Type B pancreatic cell (in vitro differentiated cells): ENCODE results near the gene RINL. TPM values are rescaled to one million over a fixed set of nuclear protein-coding genes. Genes with fewer than 3 reads are reported as not detected.

Source experiments
- DNase-seq: peaks from one replicate; pipeline ENCODE4 v3.0.0; 2021; ENCODE audit warnings: mixed read lengths; ENCODE audit not compliant: unreplicated experiment; ENCODE audit errors: extremely low spot score
- H3K27ac Mint-ChIP-seq: 2 replicates; pipeline ENCODE4 v1.8.0; 2021; ENCODE audit warnings: mild to moderate bottlenecking, mixed read lengths
- H3K27me3 Mint-ChIP-seq: 2 replicates; pipeline ENCODE4 v1.8.0; 2021; ENCODE audit warnings: mixed read lengths
- H3K36me3 Mint-ChIP-seq: 2 replicates; pipeline ENCODE4 v1.8.0; 2021; ENCODE audit warnings: mixed read lengths
- H3K4me1 Mint-ChIP-seq: one replicate; pipeline ENCODE4 v1.8.0; 2021; ENCODE audit warnings: mixed read lengths; ENCODE audit not compliant: unreplicated experiment
- H3K4me3 Mint-ChIP-seq: 2 replicates; pipeline ENCODE4 v1.8.0; 2021; ENCODE audit warnings: mild to moderate bottlenecking, mixed read lengths
- H3K9me3 Mint-ChIP-seq: 2 replicates; pipeline ENCODE4 v1.8.0; 2021; ENCODE audit warnings: mixed read lengths
- total RNA-seq: library from RNA; stranded (reverse); gene quantifications from 2 replicates; pipeline ENCODE4 v1.2.1, GENCODE V29; 2021; ENCODE audit warnings: low replicate concordance
- TF ChIP-seq, protein P1 (sequence below): fragments of 200-600 bp; sonication (generic); conservative IDR thresholded peaks from 2 replicates; pipeline ENCODE4 v1.5.0; 2021; ENCODE audit warnings: antibody characterized with exemption, mild to moderate bottlenecking

The RINL gene
- total RNA-seq, 1 donor from 2014 or later: 3.4 TPM

DNA sequence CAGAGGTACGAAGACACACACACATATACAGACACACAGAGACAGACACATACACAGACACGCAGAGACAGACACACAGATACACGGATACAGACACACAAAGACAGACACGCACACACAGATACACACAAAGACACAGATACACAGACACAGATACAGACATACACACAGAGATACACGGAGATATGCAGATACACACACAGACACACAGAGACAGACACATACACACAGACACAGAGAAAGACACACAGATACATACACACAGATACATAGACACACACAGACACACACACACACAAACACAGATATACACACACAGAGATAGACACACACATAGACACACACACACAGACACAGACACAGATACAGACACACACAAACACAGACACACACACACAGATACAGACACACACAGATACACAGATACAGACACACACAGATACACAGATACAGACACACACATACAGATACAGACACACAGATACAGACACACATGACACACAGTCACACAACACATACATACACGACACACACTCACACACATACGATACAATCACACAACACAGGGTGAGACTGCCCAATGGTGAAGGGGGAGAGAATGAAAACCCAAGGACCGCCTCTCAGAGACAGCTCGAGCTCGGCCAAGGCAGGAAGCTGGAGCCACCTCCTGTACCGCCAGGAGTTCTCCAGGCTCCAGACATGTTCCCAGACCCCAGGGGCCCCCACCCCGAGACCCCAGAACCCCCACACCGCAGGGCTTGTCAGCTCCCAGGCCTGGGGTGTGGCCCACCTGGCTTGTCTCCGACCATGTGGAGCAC lies 42.7 kb upstream of the RINL start:
- Mint-ChIP-seq H3K27ac (no peak overlapping the region), H3K4me3 (no peak overlapping the region)

DNA sequence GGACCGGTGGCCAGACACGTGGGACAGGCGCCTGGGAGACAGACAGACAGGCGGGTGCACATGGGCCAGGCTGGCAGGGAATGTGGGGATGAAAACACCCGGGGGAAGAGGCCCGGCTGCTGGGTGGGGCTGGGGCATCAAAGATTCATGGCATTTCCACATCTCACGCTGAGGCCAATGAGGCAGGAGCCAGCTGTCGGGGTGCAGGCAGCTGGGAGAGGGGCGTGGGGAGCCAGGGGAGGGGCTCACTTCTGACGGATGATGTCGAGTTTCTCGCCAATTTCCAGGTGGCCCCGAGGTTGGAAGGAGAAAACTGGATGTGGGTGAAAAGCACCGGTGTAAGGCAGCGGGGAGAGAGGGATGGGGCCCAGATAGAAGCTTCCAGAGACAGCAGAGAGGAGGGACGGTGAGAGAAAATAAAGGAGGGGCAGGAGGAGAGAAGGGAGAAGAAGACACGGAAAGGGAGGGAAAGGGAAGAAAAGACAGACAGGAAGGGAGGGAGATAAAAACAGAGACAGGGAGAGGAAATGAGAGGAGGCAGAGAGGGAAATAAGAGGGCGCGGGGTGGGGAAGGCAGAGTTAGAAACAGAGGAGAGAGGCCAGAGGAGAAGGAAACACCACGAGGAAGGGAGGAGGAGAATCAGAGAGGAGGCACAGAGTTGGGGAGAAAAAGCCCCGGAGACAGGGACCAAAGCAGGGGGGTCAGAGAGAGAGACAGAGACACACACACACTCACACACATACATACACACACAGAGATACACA lies 41.9 kb upstream of the RINL start:
- H3K4me3 Mint-ChIP-seq: no peak overlapping the region
- TF ChIP-seq, protein P1, sequence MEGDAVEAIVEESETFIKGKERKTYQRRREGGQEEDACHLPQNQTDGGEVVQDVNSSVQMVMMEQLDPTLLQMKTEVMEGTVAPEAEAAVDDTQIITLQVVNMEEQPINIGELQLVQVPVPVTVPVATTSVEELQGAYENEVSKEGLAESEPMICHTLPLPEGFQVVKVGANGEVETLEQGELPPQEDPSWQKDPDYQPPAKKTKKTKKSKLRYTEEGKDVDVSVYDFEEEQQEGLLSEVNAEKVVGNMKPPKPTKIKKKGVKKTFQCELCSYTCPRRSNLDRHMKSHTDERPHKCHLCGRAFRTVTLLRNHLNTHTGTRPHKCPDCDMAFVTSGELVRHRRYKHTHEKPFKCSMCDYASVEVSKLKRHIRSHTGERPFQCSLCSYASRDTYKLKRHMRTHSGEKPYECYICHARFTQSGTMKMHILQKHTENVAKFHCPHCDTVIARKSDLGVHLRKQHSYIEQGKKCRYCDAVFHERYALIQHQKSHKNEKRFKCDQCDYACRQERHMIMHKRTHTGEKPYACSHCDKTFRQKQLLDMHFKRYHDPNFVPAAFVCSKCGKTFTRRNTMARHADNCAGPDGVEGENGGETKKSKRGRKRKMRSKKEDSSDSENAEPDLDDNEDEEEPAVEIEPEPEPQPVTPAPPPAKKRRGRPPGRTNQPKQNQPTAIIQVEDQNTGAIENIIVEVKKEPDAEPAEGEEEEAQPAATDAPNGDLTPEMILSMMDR: no peak
- DNase-seq: no peak
- peaks cover 6% of the 10 kb centered on the region for H3K36me3 Mint-ChIP-seq
- no peak overlapping the region for H3K27ac Mint-ChIP-seq
- H3K4me1 Mint-ChIP-seq: peaks cover 3% of the 10 kb centered on the region
- H3K27me3 Mint-ChIP-seq: no peaks in the 10 kb centered on the region
- H3K9me3 Mint-ChIP-seq: no peaks in the 10 kb centered on the region

More for the DNA sequence above, 42.7 kb upstream of the RINL start:
- Mint-ChIP-seq H3K27me3 (no peaks in the 10 kb centered on the region), H3K36me3 (peaks cover 6% of the 10 kb centered on the region), H3K9me3 (no peaks in the 10 kb centered on the region), H3K4me1 (peaks cover 3% of the 10 kb centered on the region)
- TF ChIP-seq, protein P1: no peak
- DNase-seq: no peak

DNA sequence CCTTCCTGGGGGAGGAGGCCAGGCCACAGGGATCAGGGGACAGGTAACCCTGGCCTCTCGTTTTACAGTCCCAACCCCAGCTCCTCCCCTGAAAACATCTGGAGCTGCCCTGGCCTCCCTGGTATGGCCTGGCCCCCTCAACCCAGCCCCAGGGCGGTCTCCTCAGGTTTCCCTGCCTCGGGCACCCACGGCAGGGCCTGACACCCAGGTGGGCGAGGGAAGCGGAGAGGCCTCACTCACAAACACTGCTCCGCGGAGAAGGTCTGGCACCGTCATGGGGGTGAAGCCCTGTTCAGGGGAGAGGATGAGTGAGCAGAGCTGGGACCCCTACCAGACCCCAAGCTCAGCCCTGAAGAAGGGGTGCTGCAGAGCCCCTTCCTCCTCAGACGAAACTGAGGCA lies 40.5 kb upstream of the RINL start:
- H3K27me3 Mint-ChIP-seq: no peaks in the 10 kb centered on the region
- DNase-seq: no peak
- H3K27ac Mint-ChIP-seq: no peak overlapping the region
- H3K4me1 Mint-ChIP-seq: peaks cover 3% of the 10 kb centered on the region
- TF ChIP-seq, protein P1: no peak
- no peaks in the 10 kb centered on the region for H3K9me3 Mint-ChIP-seq
- H3K36me3 Mint-ChIP-seq: peaks cover 10% of the 10 kb centered on the region
- no peak overlapping the region for H3K4me3 Mint-ChIP-seq

DNA sequence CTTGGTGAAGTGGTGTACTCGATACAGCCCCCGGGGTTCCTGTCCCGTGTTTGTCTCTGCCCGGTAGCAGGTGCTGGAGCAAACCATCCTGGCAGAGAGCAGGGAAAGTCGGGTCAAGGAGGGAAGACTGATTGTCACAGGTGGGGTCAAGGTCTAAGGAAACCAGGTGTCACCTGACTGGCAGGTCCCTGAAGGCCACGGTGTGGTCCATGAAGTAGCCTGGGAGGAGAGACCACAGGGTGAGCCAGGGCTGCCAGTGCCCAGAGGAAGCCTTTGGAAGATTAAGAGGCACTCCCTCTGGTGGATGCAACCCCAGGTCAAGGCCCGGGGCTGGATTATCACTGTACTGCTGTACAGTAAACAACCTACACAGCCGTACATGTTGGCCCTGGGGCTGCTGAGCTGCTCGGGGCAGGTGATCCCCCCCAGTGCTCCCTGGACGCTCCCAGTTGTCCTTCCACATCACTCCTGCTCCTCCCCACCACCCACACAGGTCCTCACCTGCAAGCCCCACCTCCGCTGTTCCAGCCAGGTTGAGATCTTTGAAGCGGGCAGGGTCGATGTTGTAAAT lies 39.9 kb upstream of the RINL start:
- Mint-ChIP-seq H3K9me3 (no peaks in the 10 kb centered on the region), H3K4me1 (peaks cover 3% of the 10 kb centered on the region), H3K27ac (no peak overlapping the region), H3K36me3 (peaks cover 10% of the 10 kb centered on the region), H3K4me3 (no peak overlapping the region), H3K27me3 (no peaks in the 10 kb centered on the region)
- TF ChIP-seq, protein P1: peak; percentile 24
- no peak for DNase-seq

DNA sequence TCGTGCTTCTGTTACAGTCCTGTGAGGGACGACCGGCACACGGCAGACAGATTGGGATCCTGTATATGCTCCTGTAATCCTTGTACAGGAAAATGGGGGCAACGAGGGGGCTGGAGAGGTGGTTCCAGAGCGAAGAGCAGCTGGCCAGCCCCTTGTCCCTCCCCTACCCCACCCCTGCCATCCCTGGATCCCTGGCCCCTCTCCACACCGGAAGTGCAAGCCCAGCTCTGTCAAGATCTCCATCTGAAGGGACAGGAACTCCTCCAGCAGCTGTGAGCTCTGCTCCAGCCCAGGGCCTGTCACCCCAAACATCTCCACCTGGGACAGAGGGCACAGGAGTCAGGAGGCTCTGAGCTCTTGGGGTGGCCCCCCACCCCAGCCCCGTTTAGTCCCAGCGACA lies 39.4 kb upstream of the RINL start:
- no peak overlapping the region for H3K27ac Mint-ChIP-seq
- H3K4me1 Mint-ChIP-seq: peaks cover 3% of the 10 kb centered on the region
- no peaks in the 10 kb centered on the region for H3K9me3 Mint-ChIP-seq
- no peak for DNase-seq
- no peaks in the 10 kb centered on the region for H3K27me3 Mint-ChIP-seq
- no peak overlapping the region for H3K4me3 Mint-ChIP-seq
- H3K36me3 Mint-ChIP-seq: peaks cover 10% of the 10 kb centered on the region
- TF ChIP-seq, protein P1: no peak
